GM19239 (cell line): Measurements from ENCODE around the gene DCLRE1C.
"Not testable (repeated sequence)": the region's sequence is repeated elsewhere in the genome, so short reads cannot be mapped to it uniquely, and the experiment has no call there.

Experiments used
- DNase-seq: peaks from one replicate; pipeline ENCODE4 v3.0.0; 2011; ENCODE audit warnings: low spot score; ENCODE audit not compliant: insufficient read length
- FAIRE-seq: peaks from 2 replicates; lab custom pipeline; 2011; peaks lifted over from hg19 to GRCh38; lab: Jason Lieb, UNC

DCLRE1C gene

DNA sequence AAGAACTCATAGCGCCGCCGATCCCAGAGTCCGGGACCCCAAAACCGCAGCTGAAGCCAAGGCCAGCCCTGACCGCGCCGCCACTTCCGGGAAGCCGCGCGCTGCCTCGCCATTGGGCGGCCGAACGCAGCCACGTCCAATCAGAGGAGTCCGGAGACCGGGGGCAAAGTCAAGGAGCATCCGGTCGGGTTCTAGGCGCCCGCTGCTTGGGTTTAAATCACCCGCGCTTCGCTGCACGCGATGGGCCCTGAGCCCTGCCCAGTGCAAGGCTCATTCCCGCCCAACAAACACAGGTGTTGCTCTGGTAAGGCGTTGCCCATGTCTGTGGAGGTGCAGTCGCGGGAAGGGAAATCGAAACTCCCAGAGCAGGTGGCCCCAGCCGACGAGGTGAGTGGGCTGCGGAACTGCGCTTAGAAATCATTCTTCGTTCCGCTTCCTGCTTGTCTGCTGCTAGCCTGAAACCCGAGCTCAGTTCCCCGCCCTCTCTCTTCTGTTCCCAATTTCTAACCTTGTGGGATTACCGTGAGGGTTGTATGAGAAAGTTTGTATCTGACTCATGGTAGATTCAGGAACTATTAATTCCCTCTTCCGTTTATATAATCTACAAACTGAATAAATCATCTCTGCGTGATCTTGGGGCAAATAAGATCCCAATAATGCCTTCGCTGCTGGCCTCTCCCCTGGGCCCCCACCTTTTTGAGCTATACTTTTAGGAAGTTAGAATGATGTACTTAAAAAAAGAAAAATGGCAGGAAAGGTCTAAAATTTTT, at the start of gene DCLRE1C:
TSS of gene DCLRE1C (minus strand) at position 96 of the 770 bp plus-strand sequence. CDS start at position 10, 86 bp downstream.
- FAIRE-seq (peak; percentile 97), DNase-seq (peak; percentile 62)

DNA sequence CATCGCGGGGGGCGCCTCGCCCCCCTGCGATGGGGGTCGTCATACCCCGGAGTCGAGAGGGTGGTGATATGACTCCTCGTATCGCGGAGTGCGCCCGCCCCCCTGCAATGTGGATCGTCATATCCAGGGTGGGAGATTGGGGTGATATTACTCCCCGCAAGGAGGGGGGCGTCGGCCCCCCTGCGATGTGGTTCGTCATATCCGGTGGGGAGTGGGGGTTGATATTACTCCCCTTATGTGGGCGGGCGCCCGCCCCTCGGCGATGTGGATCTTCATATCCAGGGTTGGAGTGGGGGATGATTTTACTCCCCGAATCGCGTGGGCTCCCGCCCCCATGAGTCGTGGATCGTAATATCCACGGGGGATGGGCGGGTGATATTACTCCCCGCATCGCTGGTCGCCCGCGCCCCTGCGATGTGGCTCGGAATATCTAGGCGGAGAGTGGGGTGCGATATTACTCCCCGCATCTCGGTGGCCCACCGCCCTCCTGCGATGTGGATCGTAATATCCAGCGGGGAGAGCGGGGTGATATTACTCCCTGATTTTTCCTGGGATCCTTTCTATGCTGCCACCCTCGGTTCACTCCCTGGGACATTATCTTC, 42.2 kb upstream of the DCLRE1C start:
- FAIRE-seq (no peak), DNase-seq (no peak)

DNA sequence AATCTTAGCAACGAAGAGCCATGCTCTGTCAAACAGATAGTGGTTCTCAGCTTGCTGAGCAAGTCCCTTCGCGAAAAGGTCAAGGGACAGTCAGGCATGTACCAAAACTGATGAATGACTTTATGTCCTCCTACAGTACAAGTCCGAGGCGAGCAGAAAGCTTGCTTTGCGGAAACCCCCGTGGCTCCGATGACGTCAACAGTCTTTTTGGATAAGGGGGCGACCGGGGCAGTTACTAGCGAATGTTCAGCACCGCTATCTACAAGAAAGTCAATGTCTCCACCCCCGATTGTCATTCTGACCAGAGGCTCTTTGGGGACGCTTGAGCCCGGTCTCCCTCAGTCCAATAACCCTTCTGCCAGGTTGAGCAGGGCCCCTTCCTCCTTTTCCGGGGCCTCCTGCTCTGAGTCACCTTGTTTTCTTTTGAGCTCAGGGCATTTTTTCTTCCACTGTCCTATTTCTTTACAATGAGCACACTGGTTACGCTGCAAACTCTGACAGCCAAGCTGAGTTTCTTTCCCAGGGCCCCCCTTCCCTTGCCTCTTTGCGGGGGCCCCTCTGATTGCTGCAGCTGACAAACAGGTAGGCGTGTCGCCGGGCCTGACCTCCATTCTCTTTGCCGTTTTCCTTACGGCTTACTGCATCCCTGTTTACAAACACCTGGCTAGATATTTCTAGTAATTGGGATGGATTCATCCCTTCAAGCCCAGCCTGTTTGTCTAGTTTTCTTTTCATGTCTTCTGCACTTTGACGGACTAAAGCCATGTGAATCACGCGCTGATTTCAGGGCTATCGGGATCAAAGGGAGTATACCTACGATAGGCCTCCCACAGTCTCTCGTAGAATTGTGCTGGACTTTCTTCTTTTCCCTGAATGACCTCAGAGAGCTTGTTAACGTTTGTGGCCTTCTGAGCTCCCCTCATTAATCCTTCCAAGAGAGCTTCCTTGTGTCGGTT, 39.9 kb upstream of the DCLRE1C start:
- DNase-seq, FAIRE-seq: not testable (repeated sequence)

DNA sequence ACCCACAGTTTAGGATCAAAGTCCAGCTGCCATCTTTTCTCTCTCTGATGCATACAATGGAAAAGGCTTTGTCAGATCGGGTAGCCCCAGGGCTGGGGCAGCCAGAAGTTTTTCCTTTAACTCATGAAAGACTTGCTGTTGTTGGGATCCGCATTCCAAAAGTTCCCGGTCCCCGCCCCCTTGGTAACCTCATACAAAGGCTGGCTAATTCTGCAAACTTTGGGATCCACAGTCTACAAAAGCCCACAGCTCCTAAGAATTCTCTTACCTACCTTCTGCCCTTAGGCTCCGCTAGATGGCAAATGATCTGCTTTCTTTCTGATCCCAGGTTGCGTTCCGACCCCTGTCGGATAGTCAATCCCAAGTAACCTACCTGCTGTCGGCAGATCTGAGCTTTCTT, 38.4 kb upstream of the DCLRE1C start:
- DNase-seq, FAIRE-seq: not testable (repeated sequence)

DNA sequence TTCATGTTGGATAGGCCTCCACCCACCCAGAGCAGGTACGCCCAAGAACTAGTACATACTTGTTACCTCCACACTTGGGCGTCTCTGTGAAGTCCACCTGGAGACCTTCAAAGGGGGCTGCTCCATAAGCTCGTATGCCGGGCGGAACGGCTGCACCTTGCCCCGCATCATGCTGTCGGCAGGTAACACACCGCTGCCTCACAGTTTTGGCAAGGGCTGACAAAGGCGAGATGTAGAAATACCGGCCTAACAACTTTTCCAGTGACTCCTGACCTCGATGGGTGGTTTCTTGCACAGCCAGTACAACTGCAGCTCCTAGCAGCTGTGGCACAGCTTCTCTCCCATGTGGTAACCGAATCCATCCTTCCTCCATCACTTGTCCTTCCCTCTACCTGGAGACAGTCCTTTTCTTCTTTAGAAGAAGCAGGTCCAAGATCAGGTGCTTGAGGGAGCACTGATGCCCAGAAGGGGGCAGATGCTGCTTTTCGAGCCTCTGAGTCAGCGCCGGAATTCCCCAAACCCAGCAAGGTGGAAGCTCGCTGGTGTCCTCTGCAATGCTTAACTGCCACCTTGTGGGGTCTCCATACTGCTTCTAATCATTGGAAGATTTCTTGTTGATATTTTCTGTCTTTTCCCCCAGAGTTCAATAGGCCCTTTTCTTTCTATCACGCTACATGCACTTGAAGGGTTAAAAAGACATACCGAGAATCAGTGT, 37.3 kb upstream of the DCLRE1C start:
- not testable (repeated sequence) for DNase-seq, FAIRE-seq

DNA sequence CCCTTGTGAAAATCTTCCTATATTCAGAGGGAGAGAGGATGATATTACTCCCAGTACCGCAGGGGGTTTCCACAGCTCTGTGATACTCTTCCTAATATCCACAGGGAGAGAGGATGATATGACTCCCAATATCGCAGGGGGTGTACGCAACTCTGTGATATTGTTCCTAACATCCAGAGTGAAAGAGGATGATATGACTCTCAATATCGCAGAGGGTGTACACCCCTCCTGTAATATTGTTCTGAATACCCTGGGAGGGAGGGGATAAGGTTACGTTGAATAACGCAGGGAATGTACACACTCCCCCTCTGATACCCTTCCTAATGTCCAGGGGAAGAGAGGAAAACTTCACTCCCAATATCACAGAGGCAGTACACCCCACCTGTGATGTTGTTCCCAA, 35.7 kb upstream of the DCLRE1C start:
- FAIRE-seq, DNase-seq: not testable (repeated sequence)

DNA sequence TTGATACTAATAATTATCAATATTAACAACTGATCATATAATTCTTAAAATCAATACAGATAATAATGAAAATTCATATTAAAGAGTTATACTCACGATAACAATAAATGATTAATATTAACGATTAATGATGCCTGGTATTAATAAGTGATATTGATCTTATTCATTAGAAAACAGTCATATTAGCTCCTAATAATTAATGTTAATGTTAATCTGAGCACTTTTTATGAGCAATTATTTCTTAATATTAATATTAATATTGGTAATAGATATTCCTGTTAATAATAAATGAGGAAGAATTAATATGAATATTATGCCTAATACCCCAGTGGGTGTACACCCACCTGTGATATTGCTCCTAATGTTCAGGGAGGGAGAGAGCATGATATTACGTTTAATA, 28.8 kb upstream of the DCLRE1C start:
- FAIRE-seq (no peak), DNase-seq (no peak)

DNA sequence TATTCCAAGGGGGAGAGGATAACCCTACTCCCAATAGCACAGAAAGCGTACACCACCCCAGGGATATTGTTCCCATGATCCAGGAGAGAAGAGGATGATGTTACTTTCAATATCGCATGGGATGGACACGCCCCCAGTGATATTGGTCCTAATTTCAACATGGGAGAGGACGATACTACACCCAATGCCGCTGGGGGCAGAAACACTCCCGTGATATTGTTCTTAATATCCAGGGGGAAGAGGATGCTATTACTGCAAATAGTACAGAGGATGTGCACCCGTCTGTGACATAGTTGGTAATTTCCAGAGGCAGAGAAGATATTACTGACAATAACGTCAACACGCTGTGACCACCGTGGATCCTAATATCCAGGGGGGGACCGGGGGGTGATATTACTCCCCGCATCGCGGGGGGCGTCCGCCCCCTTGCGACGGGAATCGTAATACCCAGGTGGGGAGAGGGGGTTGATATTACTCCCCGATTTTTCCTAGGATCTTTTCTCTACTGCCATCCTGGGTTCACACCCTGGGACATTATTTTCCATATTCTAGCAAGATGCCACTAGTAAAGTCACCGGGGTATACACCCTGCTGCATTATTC, 21.9 kb upstream of the DCLRE1C start:
- FAIRE-seq (no peak), DNase-seq (no peak)

DNA sequence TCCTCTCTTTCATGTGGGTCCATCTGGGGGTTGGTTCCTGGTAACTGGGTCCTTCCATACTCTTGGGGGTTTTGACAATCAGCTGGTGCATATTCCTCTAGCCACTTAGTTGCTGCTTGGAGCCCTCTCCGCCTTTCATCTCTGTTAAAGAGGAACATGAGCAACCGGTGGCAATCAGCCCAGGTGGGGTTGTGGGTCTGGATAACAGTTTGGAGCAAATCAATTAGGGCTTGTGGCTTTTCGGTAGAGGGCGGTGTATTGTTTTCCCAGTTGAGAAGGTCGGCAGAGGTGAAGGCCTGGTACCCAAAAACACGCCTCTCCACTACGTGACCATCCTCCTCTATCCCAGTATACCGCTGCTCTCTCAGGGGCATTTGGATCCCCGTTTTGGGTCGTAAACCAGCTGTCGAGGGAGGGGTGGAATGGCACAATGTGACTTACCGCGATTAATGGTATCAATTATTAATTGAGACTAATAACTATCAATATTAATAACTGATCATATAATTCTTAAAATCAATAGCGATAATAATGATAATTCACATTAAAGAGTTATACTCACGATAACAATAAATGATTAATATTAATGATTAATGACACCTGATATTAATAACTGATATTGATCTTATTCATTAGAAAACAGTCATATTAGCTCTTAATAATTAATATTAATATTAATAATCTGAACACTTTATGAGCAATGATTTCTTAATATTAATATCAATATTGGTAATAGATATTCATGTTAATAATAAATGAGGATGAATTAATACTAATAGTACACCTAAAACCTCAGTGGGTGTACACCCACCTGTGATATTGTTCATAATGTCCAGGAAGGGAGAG, 20.5 kb upstream of the DCLRE1C start:
- DNase-seq, result not testable (repeated sequence)
- FAIRE-seq, result peak; percentile 11

DNA sequence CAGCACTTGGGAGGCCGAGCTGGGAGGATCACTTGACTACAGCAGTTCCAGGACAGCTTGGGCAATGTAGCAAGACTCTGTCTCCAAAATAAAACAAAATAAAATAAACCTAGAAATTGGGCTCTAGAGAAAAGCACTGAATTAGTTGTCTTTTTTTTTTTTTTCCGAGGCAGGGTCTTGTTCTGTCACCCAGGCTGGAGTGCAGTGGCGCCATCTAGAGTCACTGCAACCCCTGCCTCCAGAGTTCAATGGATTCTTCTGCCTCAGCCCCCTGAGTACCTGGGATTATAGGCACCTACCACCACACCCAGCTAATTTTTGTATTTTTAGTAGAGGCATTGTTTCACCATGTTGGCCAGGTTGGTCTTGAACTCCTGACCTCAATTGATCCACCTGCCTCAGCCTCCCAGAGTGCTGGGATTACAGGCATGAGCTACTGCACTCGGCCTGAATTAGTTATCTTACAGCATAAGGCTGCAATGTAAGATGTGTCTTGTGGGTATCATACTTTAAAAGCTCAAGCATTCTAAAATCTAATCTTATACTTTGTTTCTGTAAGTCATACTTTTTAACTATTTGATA, 18.1 kb upstream of the DCLRE1C start:
- DNase-seq (no peak), FAIRE-seq (peak; percentile 82)

DNA sequence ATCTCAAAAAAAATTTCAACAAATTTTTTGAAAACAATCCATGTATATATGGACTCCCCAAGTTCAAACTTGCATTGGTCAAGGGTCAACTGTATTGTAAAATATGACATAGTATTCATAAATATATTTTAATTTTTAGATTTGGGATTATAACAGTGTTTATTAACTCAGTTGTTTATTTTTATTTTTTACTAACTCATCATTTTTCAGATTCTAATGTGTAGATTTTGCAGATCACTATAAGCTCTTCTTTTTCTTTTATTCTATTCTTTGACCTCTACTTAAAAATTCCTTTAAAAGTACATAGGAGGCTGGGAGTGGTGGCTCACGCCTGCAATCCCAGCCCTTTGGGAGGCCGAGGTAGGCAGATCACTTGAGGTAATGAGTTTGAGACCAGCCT, 14.0 kb upstream of the DCLRE1C start:
- FAIRE-seq (no peak), DNase-seq (no peak)

DNA sequence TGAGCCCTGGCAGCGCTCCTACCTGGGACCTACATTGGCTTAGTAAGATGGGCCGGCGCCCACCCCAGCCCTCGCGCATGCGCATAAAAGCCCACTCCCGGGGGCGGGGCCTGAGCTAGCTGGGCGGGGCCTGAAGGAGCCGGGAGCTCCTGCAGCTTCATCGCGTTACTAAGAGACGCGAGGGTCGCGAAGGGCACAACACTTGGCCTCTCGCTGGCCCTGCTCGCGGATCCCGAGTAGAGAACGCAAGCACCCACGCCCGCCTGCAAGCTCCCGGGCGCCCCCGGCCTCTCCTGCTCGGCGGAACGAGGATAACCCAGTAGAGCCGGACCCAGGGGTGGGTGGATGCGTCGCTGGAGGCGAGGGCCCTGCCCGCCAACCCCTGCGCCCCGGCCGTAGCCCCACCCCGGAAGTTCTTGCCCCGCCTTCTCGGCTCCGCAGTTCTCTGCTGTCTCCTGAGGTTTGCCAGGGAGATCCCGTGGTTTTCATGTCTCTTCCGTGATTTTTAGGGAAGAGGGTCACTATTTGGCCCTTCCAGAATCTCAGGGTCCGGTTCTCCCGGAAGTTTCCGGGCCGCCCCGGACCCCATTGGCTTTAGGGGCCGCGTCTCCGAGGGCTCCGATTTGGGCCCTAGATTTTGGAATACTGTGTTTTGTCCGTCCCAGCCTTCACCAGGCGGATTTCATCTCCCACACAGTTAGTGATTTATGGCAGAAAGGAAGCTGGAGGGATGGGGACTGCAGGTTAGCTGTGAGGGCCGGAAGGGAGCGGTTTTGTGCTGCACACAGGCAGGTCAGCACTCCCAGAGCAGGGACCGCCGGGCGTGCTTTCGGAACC, 5.5 kb upstream of the DCLRE1C start, which contains the start of gene MEIG1:
TSS of gene MEIG1 (plus strand) at position 168 of the 837 bp plus-strand sequence. CDS start 7,081 bp downstream, outside the sequence.
- FAIRE-seq (peak; percentile 89), DNase-seq (peak; percentile 62)

DNA sequence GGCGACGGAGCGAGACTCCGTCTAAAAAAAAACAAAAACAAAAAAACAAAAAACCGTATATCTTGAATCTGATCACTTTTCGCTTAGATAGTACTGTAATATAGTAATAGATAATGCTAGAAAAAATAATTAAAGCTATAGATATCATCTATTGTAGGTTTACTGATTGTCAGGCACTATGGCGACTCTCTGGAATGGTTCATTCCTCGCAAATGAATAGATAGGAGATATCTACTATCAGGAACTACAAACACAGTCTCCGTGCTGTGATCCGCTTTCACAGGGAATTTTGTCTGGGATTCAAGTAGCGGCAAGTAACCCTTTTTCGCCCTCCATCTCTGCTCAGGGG, 5.0 kb upstream of the DCLRE1C start:
- FAIRE-seq, result no peak
- no peak for DNase-seq

DNA sequence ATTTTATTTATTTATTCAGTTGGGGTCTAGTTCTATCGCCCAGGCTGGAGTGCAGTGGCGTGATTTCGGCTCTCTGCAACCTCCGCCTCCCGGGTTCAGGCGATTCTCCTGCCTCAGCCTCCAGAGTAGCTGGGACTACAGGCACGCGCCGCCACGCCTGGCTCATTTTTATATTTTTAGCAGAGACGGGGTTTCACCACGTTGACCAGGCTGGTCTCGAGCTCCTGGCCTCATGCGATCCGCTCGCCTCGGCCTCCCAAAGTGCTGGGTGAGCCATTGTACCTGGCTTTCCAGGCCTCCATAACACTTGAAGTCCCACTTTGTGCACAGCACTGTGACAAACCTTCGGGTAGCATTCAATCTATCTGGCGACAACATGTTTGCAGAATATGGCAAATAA, 1.0 kb upstream of the DCLRE1C start:
- FAIRE-seq (no peak), DNase-seq (no peak)

DNA sequence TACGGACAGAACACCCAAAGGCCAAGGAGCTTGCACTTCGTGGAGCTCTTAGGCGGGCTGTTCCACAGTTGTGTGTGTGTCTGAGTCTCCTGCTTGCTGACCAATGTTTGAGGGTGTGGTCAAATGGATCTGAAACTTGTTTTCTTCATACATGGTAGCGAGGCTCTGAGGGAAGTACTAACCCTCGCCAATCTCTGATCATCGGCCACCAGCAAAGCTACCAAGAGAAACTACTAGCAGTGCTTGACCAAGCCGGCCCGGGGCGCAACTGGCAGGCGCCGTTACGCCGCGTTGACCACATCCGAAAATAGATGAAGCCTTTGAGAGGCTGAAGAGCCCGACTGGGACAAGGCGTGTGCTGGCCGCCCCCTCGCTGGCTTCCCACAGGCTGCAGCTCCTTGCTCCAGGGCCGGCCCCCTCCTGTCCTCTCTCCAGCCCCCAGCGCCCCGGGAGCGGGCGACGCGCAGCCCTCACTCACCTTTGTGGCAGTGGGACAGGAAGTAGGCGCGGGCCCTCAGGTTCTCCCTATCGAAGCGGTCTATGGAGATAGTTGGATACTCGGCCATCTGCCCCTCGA, 384 bp downstream of the DCLRE1C start:
- FAIRE-seq (no peak), DNase-seq (no peak)

DNA sequence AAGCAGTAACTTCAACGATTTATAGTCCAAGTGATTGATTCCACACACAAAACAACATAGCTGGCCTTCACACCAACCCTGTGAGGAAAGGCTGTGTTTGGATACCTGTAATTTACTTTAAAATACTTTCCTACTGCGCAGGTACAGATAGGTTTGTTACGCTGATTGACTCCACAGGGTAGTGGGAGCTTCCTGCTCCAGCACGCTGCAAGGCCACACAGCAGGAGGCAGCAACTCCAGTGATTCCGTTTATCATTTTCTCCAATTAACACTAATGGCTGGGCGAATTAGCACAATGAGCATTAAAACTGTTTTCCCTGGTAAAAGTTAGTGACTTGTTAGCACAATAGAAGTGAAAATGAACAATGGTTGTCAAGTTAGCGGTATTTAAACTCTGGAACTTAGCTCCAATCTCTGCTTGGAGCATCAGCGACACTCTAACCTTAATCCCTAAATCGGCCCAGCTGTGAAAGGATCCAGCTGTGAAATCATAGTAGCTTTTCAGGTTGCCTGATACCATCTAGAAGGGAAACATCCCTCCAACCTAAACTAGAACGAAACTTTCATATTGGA, 959 bp downstream of the DCLRE1C start:
- no peak for DNase-seq
- FAIRE-seq, result peak; percentile 11

DNA sequence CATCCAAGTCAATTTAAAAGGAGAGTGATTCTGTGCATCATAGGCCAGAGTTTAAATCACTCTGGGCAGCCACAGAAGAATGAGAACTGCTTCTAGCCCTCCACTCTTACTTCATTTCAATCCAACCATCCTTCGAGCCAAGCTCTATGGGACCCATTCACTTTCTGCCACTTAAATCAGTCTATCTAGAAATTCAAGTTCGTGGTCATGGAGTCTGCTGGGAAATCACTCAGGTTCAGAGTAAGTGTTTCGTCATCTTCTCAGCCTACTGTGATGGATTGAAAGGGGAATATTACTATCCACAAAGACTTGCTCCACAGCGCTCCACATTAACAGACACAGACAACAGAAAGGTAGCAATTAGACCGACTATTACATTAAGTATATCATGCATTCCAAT, 4.6 kb downstream of the DCLRE1C start:
- DNase-seq (no peak), FAIRE-seq (no peak)
